Suppressor macrophage treated with lipopolysaccharide for 4 hours (primary cell): ENCODE measurements around the gene TRIM34.
"Not testable (repeated sequence)": the region's sequence is repeated elsewhere in the genome, so short reads cannot be mapped to it uniquely, and the experiment has no call there.

ENCODE experiments used
- DNase-seq: peaks from one replicate; pipeline ENCODE4 v3.0.0-alpha.2; 2020

Gene TRIM34

DNA sequence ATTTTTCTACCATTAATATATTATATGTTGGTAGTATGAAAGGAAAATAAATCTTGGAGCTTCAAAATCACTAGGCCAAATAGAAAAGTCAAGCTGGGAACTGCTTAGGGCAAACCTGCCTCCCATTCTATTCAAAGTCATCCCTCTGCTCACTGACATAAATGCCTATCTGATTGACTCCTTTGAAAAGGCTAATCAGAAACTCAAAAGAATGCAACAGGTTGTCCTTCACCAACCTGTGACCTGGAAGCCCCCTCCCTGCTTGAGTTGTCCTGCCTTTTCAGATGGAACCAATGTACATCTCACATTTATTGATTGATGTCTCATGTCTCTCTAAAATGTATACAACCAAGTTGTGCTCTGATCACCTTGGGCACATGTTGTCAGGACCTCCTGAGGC lies 3.2 kb upstream of the TRIM34 start:
- no peak for DNase-seq

DNA sequence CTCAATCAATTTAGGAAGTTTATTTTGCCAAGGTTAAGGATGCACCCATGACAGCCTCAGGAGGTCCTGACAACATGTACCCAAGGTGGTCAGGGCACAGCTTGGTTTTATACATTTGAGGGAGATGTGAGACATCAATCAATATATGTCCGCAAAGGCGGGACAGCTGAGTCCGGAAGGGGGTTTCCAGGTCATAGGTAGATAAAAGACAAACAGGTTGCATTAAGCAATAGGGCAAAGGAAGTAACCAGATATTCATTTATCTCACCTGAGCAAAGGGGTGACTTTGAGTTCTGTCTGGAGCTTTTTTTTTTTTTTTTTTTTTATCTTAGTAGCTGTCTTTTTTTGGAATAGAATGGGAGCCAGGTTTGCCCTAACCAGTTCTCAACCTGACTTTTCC lies 2.0 kb upstream of the TRIM34 start:
- no peak for DNase-seq

DNA sequence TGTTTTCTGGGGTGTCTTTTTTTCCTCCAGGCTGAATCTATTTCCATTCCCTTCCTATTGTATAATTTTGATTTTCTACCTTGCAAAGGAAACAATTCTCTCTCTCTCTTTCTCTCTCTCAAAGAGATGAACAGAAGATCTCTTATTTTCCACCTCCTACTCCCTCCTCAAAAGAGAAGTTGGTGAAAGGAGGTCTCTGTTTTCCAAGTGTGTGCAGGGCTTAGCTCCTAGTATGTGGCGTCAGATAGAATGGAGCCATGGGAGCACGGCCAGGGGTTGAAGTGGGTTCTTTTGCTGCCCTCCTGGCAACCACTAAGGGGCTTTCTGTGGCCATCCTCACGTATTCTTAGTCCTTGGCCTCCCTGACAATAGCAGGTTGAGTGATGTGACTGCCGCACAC lies 480 bp downstream of the TRIM34 start:
- peak; percentile 25 for DNase-seq

DNA sequence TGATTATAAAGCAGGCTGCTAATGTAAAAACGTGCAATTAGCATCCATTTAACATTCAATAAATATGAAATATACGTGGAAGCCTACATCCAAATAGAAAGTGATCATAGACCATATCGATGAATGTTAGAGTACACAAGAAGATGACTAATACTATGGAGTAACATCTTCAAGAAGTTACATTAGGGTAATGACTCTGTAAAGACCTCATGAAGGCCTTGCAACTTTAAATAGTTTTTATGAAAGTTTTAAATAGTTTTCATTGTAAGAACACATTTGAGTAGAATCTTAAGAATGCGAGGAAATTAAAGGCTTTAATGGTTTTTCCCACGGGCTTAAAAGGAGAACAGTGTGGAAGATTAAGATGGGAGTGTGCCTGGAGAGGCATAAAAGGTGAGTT lies 1.4 kb downstream of the TRIM34 start:
- DNase-seq = peak; percentile 71

DNA sequence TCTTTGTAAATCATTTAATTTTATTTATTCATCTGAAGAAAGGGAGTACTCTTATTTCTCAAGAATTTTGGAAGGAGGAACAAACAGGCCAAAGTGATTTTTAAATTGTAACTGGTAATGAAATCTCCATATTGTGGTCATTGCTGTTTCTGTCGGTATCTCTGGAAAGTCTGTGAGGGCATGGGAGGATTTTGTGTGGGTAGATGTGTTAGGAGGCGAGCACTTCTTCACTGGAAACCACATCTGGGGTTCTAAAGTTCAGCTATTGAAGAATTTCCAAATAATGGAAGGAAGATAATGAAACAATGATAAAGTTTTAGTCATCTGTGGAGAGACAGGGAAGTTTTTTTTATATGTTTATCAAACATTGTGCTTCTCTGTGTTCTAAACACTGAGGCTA lies 6.6 kb downstream of the TRIM34 start:
- peak; percentile 68 for DNase-seq

DNA sequence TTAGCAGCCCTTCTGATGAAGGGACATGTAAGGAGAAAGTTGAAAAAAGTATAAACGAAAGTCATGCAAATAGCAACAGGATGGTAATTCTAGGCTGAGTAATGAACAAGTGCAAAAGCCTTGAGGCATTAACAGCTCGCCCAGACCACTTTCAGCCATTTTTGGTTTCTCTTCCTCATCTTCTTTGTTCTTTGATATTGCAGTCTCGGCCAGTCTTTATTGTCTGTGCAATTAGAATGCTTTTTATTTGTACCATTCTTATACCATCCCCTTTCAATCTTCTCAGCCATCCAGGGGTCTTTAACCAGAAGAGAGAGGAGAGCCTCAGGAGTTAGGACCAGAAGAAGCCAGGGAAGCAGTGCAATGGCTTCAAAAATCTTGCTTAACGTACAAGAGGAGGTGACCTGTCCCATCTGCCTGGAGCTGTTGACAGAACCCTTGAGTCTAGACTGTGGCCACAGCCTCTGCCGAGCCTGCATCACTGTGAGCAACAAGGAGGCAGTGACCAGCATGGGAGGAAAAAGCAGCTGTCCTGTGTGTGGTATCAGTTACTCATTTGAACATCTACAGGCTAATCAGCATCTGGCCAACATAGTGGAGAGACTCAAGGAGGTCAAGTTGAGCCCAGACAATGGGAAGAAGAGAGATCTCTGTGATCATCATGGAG lies 7.3 kb downstream of the TRIM34 start:
- DNase-seq = peak; percentile 78

DNA sequence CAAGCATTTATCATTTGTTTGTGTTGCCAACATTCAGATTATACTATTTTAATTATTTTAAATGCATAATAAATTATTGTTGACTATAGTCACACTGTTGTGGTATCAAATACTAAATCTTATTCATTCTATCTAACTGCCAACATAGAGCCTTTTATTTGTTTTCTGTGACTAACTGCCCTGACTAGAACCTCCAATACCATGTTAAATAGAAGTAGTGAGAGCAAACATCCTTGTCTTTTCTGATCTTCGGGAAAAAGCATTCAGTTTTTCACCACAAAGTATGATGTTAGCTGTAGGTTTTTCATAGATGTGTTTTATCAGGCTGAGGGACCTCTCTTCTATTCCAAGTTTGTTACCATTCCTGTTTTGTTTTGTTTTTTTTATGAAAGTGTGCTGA lies 15.2 kb downstream of the TRIM34 start:
- no peak for DNase-seq

DNA sequence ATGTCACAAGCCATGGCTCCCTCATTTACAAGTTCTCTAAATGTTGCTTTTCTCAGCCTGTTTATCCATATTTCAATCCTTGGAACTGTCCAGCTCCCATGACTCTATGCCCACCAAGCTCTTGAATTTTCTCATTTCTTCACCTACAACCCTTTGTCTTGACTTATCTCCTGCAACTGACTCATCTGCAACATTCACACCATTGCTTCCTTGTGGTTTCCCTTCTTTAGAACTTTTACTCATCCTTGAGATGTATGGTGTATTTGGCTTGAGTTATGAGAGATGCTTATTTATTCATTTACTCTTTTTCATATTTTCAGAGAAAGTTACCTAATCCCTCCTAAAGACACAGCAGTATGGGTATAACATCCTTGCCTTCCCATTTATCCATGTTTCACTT lies 18.8 kb downstream of the TRIM34 start:
- no peak for DNase-seq

DNA sequence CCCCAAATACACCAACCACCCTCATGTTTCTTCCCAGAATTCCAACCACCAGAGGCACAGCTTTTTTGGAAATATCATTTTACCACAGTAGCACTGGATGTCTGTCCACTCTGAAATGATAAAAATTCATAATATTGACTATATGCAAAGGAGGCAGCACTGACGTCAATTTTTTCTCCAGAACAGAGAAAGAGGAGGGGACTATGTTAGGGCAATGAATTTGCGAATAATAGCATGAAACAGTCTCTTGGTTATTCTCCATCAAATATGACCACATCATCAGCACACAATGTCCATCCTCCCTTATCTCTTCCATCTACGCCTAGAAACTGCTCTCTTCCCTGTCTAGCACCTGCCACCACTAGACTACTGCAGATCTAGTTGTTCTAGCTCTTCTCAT lies 21.3 kb downstream of the TRIM34 start:
- no peak for DNase-seq

DNA sequence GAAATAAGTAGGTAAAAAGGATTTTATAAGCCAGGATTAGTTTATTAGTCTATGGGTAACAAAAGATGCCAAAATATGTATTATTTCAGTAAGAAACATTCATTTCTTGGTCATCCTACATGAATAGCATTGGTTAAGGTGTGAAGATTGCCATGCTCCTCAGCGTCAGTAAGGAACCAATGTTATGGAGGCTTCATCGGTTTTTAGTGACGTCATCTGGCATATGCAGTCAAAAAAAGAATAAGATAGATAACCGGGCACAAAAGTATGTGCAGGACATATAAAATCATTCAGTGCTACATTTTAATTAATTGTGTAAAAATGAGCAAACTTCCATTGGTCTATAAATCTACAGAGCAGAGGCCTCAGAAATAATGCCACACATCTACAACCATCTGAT lies 30.7 kb downstream of the TRIM34 start:
- DNase-seq = no peak

DNA sequence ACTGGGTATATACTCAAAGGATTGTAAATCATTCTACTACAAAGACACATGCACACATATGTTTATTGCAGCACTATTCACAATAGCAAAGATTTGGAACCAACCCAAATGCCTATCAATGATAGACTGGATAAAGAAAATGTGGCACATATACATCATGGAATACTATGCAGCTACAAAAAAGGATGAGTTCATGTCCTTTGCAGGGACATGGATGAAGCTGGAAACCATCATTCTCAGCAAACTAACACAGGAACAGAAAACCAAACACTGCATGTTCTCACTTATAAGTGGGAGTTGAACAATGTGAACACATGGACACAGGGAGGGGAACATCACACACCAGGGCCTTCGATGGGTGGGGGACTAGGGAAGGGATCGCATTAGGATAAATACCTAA lies 32.2 kb downstream of the TRIM34 start:
- not testable (repeated sequence) for DNase-seq

DNA sequence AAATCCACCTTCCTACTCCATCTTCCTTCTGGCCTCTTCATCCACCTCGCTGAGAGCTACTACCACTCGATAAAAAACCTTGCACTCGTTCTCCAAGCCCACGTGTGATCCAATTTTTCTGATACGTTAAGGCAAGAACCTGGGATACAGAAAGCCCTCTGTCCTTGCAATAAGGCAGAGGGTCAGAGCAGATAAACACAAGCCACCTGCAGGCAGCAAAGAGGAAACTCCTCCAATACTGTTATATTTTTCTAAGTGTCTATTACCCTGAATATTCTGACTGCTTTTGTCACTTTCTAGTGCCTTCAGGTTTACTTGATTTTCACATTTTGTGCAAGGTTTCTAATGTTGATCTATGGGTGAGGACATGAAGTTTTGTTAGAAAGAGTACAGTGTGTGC lies 33.5 kb downstream of the TRIM34 start:
- DNase-seq = no peak

DNA sequence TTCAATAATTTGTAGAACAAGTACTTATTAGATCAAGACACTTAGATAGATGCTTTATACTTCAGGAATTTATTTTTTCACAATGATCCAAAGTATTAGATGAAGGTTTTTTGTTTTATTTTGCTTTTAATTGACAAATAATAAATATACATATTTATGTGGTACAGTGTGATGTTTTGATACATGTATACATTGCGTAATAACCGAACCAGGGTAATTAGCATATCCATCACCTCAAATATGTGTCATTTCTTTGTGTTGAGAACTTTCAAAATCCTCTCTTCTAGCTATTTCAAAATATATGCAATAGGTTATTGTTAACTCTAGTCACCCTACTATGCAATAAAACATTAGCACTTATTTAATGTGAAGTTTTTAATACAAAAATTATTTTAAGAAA lies 38.7 kb downstream of the TRIM34 start:
- peak; percentile 12 for DNase-seq

DNA sequence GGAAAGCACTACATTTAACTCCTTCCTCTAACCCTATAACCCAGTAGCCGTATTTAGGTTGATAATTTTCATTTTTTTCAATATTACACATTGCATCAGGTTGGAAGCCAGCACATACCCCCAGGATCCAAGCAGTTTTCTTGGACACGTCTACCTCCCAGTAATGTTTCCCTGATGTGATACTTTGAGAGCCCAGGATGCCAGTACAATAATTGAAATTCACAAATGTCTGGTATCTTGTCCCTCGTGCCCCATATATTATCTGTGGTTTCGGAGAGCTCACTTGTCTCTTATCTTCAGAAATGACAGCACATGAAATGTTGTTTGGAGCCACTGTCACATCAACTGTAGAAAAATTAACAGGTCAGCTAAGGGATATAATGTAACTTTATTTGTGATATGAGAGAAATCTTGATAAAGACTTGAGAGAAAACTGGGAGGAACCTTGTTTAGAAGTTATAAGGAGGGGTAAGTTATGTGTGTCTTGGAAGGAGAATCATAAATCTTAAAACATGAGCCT lies 40.3 kb downstream of the TRIM34 start:
- DNase-seq = no peak

DNA sequence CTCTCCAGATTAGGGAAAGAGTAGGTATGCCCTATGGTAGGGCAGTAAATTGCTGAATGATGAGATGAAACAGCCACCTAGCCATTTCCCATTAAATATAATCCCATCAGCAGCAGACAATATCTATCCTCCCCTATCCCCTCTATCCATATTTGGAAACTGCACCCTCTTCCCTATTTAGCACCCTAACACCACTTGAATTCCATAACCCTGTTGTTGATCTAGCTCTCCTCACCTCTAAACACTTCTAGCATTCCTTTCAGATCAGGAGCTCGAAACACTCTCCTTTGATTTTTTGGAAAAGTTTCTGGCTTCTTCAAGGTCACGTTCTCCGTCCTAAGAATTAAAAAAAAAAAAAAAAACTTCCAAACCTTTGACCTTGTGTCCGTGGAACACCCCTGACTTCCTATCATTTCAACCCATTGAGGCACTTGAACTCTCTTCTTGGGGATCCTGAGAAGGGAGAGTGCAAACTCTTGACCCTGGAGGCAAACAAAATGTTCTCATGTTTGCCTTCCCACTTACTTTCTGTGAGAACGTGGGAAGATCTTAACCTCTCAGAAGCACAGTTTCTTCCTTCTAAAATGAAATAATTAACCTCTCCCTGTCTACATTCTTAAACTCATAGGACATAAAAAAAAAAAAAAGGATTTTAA lies 41.1 kb downstream of the TRIM34 start:
- DNase-seq = no peak

DNA sequence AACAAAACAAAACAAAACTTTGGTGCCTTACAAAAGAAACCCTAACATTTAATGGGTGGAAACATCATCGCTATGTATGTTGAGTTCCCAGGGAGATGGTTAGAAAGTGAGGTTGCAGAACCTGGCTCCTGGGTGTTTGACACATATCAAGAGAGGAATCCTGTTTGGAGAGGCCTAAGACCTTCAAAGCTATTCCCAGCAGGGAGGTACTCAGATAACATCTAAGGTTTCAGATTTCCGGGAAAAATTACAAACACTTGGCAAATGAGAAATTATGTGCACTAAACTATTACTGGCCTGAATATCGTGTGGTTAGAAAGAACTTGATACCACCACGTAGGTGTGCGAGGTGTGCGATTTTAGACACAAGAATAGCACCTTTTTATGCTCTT lies 41.6 kb downstream of the TRIM34 start:
- no peak for DNase-seq

DNA sequence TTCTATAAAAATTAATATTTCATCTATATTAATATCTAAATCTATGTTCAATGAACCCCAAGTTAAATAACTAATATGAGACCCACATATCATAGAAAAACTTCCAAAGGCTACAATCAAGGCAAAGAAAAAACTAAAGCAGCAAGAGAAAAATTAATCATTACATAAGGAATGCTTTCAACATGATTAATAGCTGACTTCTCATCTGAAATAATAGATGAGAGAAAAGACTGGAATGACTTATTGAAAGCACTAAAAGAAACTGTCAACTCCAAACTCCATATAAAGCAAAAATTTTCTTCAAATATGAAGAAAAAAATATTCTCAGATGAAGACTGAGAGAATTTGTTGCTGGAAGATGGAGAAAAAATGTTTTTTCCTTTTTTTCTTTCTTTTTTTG lies 47.0 kb downstream of the TRIM34 start:
- no peak for DNase-seq

DNA sequence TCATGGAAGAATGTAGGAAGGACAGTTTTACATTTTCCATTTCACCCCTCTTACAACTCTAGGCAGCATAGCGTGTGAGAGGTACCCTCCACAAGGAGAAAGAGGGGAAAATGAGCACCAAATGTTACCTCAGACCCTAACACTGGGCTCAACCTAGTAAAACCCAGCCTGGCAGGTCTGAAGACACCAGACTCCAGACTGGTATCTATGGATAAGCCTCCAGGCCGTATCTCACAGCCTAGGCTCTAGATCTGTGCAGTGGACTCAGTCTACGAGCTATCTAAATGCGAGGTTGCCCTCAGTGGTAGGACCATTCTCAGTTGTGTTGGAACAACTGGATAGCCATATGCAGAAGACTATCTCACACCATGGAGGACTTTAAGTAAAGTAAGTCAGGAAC lies 49.6 kb downstream of the TRIM34 start:
- no peak for DNase-seq

DNA sequence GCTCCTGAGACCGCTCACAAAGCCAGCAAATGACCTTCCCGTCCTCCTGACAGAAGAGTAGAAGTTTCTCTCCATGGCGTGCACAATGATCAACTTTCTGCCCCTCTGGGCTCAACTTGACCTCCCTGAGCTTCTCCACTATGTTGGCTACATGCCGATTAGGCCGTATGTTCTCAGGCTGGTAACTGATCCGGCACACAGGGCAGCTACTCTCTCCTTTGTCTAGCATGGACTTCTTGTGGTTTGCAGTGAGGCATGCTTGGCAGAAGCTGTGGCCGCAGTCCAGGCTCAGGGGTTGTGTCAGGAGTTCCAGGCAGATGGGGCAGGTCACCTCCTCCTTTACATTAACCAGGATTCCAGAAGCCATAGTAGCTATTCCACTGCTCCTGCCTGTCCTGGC lies 55.0 kb downstream of the TRIM34 start:
- no peak for DNase-seq

DNA sequence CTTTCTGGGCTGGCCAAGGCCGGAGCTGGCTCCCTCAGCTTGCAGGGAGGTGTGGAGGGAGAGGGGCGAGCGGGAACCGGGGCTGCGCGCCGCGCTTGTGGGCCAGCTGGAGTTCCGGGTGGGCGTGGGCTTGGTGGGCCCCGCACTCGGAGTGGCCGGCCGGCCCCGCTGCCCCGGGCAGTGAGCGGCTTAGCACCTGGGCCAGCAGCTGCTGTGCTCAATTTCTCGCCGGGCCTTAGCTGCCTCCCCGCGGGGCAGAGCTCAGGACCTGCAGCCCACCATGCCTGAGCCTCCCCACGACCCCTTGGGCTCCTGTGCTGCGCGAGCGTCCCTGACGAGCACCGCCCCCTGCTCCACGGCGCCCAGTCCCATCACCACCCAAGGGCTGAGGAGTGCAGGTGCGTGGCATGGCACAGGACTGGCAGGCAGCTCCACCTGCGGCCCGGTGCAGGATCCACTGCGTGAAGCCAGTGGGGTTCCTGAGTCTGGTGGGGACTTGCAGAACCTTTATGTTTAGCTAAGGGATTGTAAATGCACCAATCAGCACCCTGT lies 58.2 kb downstream of the TRIM34 start:
- not testable (repeated sequence) for DNase-seq

DNA sequence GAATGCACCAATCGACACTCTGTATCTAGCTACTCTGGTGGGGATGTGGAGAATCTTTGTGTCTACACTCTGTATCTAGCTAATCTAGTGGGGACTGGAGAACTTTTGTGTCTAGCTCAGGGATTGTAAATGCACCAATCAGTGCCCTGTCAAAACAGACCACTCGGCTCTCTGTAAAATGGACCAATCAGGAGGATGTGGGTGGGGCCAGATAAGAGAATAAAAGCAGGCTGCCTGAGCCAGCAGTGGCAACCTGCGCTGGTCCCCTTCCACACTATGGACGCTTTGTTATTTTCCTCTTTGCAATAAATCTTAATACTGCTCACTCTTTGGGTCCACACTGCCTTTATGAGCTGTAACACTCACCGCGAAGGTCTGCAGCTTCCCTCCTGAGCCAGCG lies 58.8 kb downstream of the TRIM34 start:
- DNase-seq = peak; percentile 47

DNA sequence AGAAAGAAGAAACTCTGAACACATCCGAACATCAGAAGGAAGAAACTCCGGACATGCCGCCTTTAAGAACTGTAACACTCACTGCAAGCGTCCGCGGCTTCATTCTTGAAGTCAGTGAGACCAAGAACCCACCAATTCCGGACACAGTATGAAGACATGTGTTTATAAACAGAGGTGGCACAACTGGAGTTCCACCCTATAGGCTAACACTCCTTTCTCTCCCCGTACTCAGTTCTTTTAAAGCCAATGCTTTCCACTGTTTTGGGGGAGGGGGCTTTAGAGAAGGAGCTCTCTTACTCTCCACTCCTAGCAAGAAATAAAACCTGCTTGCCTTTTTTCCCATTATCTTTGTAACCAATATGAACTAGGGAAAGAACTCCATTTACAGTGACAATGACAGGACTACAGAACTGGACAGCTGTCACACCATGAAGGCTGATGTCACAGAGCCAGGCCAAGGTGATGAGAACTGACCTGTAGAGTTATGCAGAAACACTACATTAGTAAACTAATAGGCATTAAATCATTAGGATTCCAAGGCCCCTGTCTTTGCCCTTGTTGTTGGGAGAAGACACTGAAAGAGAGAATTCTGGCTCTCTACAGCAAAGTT lies 59.3 kb downstream of the TRIM34 start:
- peak; percentile 40 for DNase-seq

DNA sequence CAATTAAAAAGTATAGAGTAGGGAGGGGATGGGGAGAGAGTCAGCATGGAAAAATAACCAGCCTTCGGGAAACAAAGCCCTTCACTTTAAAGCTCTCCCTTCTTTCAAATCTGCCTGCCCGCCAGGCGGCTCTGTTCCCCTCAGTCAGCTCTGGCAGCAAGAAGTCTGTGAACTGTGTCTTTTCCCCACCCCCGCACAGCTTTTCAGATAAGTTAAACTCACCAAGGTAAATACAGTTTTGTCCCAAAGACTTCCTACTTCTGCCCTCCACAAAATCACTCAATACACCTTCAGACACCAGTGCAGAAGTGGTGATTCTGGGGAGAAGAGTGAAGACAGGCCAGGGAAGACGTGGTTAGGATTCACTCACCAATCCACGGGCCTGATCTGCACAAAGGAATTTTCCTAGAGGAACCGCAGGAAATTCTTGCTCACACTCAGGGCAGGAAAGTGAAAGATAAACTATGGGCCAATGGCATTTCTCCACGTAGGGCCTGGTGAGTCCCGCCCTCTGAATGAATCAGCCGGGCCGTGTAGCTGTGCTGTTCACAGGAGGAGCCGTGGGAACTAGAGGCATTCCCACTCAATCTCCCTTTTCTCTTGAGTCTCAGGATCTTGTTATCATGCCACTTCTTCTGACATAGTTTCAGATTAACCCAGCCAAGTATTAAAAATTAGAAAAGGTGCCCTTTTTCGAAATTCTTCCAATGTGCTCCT lies 60.0 kb downstream of the TRIM34 start, which contains the start of gene TRIM5:
Gene TRIM5, minus strand, starts transcription at position 429 of the 717 bp plus-strand sequence. CDS start 4,897 bp downstream, outside the sequence.
- peak; percentile 98 for DNase-seq
